ENCODE data around the gene MBD6. TPM values are rescaled to one million over a fixed set of nuclear protein-coding genes. Genes with fewer than 3 reads are reported as not detected.

Gene MBD6
- total RNA-seq, 4 donors from 2014 or later, result 38.0 to 144 (median 71.5) TPM

DNA sequence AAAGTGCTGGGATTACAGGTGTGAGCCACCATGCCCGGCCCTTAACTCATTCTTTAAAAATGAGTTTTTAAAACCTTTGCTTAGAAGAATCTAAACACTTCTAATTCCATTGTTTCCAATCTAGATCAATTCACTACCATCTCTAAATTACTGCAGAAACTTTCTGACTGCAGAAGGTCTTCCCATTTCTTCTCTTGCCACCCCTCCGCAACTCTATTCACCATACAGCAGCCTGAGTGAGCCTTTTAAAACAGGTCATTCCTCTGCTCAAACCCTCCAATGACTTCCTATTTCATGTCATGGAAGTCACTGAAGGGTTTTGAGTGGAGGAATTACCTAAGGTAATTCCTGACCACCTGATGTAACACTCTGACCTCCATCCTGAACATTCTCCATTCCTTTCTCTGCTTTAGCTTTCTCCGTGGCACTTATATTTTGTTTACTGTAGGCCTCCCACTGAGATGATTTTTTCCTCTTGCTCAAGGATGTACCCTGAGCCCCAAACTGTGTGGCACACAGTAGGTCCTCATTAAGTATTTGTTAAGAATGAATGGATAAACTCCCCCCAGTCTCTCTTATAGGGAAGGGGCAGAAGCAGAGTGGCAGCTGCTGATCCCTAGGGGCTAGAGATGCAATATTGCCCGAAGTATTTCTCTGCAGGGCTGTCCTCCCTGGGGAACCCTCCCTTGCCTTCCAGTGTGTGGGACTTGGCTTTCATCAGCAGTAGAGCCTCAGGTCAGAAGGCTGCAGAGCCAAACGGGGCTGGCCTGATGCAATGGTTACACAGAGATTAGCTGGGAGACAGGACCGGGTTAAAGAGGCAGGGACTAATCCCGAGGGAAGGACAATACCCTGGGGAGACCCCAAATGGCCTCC is 3.5 kb upstream of the MBD6 start:
- Histone ChIP-seq H3K4me3 (peak overlapping the region; percentile 43 to 81 (median 60)), H3K27ac (peak overlapping the region; percentile 90 to 98 (median 96)), H3K27me3 (no peaks in the 10 kb centered on the region), H3K4me1 (peaks cover 4 to 41% (median 27%) of the 10 kb centered on the region in 4 donors), H3K9me3 (no peaks in the 10 kb centered on the region), H3K36me3 (peaks cover 0 to 33% (median 0%) of the 10 kb centered on the region in 3 donors)
- DNase-seq, result peak in 1 of 3 donors; percentile 56
- TF ChIP-seq POLR2A (IDR thresholded peaks at IDR 0.05), result no peak
- TF ChIP-seq, protein P1, sequence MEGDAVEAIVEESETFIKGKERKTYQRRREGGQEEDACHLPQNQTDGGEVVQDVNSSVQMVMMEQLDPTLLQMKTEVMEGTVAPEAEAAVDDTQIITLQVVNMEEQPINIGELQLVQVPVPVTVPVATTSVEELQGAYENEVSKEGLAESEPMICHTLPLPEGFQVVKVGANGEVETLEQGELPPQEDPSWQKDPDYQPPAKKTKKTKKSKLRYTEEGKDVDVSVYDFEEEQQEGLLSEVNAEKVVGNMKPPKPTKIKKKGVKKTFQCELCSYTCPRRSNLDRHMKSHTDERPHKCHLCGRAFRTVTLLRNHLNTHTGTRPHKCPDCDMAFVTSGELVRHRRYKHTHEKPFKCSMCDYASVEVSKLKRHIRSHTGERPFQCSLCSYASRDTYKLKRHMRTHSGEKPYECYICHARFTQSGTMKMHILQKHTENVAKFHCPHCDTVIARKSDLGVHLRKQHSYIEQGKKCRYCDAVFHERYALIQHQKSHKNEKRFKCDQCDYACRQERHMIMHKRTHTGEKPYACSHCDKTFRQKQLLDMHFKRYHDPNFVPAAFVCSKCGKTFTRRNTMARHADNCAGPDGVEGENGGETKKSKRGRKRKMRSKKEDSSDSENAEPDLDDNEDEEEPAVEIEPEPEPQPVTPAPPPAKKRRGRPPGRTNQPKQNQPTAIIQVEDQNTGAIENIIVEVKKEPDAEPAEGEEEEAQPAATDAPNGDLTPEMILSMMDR (IDR thresholded peaks at IDR 0.05), result no peak

DNA sequence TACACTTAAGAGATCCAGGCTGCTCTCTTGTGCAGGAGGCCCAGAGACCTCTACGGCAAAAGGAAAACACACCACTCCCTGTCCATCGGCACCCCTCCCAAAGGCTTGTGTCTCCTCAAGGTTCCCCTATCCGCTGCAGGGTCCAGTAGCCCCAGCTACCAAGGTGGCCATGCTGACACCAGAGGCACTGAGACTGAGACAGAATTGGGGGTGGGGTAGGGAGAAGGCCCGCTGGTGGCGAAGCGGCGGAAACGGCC is 2.9 kb upstream of the MBD6 start:
- Histone ChIP-seq H3K4me3 (peak overlapping the region; percentile 43 to 81 (median 60)), H3K36me3 (peaks cover 0 to 27% (median 0%) of the 10 kb centered on the region in 3 donors), H3K4me1 (peaks cover 4 to 46% (median 29%) of the 10 kb centered on the region in 4 donors), H3K27me3 (no peaks in the 10 kb centered on the region), H3K9me3 (no peaks in the 10 kb centered on the region), H3K27ac (peak overlapping the region; percentile 90 to 98 (median 96))
- no peak for TF ChIP-seq POLR2A (IDR thresholded peaks at IDR 0.05)
- TF ChIP-seq, protein P1 (IDR thresholded peaks at IDR 0.05), result no peak
- DNase-seq, result no peak

DNA sequence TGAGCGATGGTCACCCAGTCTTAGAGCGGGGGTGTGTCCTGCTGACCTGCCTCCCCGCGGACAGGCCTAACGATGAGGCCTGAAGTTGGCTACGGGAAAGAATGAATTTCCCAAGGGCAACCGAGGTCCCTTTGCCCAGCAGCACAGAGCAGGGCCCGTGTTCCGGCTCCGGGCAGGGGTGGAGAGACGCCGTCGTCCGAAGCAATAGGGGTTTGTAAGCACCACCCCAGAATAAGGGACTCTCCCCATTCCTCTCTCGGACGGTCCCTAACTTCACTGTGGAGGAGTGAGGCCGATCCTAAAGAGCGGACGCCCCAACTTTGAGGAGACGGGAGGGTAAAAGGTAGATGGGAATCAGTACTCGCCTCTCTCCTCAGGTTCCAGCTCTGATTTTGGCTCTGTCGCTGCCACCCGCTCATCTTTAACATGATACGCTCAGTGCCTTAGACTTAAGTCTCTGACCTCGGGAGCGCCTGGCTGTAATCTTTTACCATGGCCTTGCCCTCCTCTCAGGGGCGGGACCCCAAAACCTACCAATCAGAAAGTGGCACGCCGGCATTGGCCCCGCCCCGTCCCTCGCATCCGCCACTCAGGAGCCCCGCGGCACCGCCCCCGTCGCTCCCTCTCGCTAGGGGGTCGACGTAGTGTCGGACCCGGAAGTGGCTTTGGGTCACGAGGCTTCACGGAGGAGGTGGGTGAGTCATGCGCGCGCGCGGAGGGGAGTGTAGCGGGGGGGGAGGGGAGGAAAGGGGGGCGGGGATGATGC is 2.4 kb upstream of the MBD6 start, which contains the start of gene DDIT3:
Gene DDIT3, minus strand, starts transcription at position 462 of the 766 bp plus-strand sequence. CDS start 3,108 bp downstream, outside the sequence.
- TF ChIP-seq, protein P1 (IDR thresholded peaks at IDR 0.05), result peak in 1 of 6 experiments; percentile 2
- TF ChIP-seq POLR2A (IDR thresholded peaks at IDR 0.05), result peak; percentile 99 to 100
- Histone ChIP-seq H3K9me3 (no peaks in the 10 kb centered on the region), H3K36me3 (peaks cover 0 to 25% (median 0%) of the 10 kb centered on the region in 3 donors), H3K27me3 (no peaks in the 10 kb centered on the region), H3K4me1 (peaks cover 4 to 51% (median 29%) of the 10 kb centered on the region in 4 donors), H3K27ac (peak within 1 kb of the TSS; percentile 90 to 98 (median 96)), H3K4me3 (peak within 1 kb of the TSS; percentile 43 to 83 (median 68))
- peak; percentile 100 for DNase-seq

DNA sequence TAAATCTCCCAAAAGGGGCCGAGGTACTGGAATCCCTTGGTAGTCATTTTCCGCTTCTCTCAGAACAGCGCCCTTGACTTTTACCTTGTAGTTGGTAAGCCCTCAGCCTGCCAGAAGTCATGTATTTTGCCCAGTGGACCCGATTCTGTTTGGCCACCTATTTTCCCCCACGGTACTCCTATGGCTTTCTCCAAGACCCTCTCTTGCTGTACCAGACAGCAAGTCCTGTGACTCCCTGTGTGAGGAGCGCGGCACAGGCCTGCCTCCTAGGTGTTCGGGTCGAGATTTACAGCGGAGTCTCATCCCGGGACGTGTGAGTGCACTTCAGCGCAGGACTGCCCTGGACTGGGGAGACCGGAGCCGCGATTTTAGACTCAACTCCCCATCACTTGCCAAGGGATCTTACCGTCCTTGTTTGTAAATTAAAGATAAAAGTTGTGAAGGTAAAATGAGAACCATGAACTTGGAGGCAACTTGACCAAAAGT is 1.1 kb upstream of the MBD6 start:
- H3K4me3 ChIP-seq, result peak overlapping the region in 3 of 4 donors; percentile 79 to 83 (median 81)
- peaks cover 4 to 60% (median 29%) of the 10 kb centered on the region in 4 donors for H3K4me1 ChIP-seq

More for the DNA sequence above, 1.1 kb upstream of the MBD6 start:
- no peaks in the 10 kb centered on the region for H3K27me3 ChIP-seq
- H3K27ac ChIP-seq, result peak overlapping the region; percentile 90 to 98 (median 96)
- H3K9me3 ChIP-seq, result no peaks in the 10 kb centered on the region
- TF ChIP-seq POLR2A (IDR thresholded peaks at IDR 0.05), result no peak
- TF ChIP-seq, protein P1 (IDR thresholded peaks at IDR 0.05), result no peak
- peaks cover 0 to 26% (median 0%) of the 10 kb centered on the region in 3 donors for H3K36me3 ChIP-seq
- DNase-seq, result peak; percentile 44 to 74 (median 66)

All from Peyer's patch (tissue), 4 donors.